NCI-H345 (cell line): ENCODE measurements around the gene C20orf96.
"Not testable (repeated sequence)": the region's sequence is repeated elsewhere in the genome, so short reads cannot be mapped to it uniquely, and the experiment has no call there.

Experiments
- DNase-seq: peaks from one replicate; lab custom pipeline; 2025; lab: John Stamatoyannopoulos, UW

The C20orf96 gene

DNA sequence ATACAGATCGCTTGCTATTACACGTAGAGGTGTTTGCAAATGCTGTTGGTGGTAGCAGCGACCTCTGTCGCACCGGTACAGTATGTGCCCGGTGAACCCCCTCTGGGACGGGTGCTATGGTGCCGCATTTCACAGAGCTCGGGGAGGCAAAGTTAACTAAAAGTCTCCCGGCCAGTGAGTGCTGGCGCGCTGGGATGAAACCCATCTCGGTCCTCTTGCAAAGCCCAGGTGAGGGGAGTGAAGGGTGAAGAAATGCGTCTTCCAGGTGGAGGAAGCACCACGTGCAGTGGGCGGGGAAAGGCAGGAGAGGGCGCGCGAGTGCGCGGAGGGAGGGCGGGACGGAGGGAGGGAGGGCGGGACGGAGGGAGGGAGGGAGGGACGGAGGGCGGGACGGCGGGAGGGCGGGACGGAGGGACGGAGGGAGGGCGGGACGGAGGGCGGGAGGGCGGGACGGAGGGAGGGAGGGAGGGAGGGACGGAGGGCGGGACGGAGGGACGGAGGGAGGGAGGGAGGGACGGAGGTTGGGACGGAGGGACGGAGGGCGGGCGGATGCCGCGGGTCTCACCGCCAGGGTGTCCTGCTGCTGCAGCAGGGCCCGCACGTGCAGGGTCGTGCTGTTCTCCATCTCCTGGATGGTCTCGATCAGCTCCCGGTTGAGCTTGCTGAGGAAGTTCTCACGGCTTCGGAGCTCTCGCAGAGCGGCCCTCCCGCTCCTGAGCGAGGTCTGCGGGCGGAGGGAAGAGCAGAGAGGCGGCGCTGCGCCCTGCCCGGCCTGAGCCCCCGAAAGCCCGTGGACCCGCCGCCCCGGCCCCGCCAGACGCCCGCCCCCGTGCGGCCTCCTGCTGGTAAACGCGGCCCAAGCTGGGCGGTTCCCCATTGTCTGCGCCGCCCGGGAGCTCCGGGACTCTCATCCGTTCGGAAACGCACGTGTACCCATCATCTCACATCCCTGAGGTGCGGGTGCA, 11.7 kb downstream of the C20orf96 start:
- no peak for DNase-seq

DNA sequence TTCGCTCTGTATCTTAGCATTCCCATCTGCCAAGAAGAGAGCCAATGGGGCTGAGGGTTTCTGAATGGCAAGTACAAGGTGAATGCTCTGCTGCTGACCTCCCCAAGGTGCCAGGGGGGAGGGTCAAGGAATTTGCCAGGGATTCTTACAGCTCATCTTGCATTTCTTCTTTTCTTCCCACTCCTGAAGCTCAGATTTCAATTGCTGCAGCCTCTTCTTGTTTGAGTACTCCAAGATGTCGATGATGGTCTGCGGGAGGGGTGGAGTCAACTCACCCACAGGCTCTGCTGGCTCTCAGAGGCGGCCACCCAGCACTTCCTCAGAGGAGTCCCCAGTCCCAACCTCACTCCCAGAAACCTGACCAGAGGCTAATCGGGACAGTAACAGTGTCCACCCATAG, 12.4 kb downstream of the C20orf96 start:
- no peak for DNase-seq

DNA sequence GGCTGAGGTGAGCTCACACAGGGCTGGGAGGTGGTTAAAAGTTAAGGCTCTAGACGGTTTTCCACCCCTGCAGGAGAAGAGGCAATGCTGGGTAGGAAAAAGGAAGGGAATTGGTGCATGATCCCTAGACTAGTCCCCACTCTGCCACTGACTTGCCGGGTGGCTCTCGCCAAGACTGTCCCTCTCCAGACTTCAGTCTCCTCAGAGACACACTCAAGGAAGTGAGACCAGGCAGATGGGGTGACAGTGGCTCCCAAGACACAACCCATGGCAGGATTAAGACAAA, 13.1 kb downstream of the C20orf96 start:
- no peak for DNase-seq

DNA sequence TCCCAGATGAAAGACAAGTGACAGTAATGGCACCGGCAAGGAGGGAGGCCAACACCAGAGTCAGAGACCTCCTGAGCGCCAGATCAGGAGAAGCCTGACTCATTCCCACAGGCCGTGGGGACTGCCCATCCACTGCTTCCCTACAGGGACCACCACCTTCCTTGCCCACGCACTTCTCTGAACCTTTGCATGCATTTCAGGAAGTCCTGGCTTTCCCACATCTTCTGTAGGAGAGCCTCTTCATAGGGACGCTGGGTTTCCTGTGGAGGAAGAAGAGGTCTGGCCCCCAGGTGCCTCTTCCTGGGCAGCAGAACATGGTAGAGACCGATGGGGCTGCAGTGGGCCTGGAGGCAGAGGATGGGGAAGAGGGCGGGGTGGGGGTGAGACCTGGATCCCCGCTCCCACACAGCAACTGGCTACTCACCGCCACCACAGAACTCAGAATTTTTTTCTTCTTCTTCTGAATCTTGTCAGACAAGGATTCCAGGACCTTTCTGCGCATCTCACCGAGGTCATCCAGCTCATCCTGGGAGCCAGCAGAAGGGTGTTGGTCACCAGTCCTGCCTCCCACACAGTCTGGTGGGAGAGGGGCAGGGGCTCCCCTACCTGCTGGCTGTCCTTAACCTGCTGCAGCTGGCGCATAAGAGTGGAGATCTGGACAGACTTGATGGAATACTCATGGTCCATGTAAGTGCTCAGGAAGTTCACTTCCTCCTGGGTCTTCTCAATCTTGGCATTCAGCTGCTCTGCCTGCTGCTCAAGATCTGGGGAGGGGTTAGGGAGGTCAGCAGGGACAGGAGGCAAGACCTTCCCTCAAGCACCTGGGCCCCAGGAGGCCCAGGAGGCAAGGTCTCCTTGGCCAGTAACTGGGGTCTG, 13.7 kb downstream of the C20orf96 start:
- DNase-seq: no peak

DNA sequence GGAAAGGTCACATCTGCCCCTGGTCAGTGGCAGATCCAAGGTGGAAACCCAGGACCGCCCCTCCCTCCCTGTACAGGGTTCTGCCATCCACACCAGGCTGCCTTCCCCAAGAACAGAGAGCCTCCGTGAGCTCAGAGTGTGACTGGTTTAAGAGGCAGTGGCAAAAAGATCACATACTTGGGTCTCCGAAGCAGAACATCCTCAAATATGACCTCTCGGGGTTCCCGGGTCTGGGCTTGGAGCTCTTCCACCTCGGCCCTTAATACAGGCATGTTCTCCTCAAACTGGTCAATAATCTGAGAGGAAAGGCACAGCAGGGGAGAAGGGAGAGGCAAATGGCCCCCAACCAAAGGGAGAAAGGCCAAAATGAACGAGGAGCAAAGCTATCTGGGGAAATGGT, 14.8 kb downstream of the C20orf96 start:
- DNase-seq: no peak

DNA sequence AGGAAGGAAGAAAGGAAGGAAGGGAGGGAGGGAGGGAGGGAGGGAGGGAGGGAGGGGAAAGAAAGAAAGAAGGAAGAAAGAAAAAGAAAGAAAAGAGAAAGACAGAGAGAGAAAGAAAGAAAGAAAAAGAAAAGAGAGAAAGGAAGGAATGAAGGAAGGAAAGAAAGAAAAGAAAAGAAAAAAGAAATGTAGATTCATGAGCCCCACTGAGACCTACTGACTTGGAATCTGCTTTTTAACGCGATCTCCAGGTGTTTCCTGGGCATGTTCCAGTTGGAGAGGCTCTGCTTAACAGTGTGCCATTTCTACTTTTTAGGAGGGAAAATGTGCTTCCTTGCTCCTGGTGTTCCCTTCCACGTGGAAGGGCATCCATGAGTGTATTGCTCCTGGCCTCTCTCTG, 16.7 kb downstream of the C20orf96 start:
- no peak for DNase-seq

DNA sequence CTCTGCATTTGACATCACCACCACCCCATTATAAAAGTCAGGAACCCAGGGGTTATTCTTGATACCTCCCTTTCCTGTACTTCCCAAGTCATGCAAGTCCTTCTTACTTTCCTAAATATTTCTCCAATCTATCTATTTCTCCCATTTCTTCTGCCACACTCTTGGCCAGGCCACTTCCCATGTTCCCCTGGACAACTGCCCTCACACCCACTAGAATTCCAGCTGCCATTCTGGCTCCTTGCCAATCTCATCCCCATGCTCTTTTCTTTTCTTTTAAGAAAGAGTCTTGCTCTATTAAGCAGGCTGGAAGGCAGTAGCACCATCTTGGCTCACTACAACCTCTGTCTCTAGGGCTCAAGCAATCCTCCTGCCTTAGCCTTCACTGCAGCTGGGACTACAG, 17.8 kb downstream of the C20orf96 start:
- no peak for DNase-seq

DNA sequence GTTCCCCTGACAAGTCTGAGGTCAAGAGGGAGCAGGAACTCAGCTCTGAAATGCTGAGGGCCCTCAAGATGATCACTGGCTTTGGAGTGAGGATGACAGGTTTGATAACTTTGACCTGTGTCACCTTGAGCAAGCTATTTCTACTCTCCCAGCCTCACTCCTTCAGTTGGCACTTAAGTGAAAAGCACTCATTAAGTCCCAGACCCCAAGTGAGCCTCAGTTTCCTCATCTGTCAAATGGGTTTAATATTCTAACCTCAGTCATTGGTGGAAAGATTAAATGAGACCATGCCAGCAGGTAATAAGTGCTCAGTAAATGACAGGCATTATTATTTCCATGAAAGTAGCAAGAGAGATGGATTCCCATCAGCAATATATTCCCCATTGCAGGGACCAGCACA, 19.0 kb downstream of the C20orf96 start:
- no peak for DNase-seq

DNA sequence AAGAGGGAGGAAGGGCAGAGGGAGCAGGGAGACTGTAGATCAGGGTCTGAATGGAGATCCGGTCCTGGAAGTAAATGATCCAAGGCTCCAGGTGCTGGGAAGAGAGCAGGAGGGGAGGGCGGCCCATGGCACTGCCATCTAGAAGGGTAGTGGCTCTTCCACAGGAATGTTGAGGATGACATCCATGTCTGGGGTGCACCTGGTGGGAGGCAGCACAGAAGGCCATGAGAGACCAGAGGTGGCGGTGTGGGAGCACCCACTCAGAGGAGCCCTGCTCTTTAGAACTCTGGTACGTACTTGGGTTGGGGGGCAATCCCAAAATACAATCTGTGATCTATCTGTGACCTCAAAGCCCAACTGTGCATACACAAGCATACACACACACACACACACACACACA, 19.5 kb downstream of the C20orf96 start:
- no peak for DNase-seq

DNA sequence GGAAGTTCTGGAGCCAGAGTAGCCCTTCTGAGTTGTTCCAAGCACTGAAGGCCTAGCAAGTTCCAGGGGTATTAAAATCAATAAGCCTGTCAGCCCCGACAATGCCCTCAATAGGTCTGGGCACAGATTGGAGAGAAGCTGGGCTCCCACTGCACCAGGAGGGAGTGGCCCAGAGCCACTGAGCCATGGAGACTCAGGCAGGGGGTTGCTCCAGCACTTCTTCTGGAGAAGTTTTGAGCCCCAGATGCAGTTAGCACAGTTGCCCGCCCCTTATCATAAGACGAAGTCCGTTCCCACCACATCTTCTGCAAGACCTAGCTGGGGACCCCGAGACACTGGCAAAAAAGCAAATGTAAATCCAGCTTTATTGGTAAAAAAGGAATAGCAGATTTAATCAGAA, 20.0 kb downstream of the C20orf96 start:
- no peak for DNase-seq

DNA sequence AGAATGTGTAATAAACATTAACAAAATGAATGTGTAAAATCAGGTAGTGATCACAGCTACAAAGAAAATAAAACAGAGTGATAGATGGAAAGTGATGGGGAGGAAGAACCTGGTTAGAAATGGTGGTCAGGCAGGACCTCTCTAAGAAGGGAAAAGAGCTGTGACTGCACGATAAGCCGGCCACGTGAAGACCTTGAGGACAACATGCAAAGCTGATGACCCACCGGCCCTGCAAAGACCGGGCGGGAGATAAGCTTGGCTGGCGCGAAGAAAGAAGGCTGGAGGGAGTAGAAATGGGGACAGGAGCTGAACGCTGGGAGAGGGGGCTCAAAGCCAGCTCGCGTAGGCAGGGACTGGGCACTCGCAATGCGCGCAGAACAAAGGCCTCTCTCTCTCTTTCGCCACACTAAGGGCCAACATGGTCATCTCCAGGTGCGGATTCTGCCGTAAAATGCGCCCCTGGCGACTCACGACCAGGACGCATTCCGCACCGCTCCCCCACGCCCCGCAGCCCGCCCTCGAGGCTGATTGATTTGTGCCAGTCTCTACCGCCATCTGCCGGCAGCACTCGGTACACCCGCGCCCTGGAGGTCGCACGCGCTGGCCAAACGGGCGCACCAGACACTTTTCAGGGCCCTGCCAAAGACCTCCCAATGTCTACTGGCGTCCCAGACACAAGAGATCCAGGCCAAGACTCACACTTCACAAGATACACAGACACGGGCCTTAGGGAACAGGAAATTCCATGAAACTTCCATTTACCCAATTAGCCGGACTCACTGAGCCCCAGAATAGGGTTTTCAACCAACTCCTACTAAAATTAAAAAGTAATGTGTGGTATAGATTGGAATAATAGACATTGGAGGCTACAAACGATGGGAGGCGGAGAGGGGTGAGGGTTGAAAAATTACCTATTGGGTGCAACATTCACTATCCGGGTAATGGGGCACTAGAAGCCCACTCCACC, 23.7 kb downstream of the C20orf96 start:
- peak; percentile 86 for DNase-seq

DNA sequence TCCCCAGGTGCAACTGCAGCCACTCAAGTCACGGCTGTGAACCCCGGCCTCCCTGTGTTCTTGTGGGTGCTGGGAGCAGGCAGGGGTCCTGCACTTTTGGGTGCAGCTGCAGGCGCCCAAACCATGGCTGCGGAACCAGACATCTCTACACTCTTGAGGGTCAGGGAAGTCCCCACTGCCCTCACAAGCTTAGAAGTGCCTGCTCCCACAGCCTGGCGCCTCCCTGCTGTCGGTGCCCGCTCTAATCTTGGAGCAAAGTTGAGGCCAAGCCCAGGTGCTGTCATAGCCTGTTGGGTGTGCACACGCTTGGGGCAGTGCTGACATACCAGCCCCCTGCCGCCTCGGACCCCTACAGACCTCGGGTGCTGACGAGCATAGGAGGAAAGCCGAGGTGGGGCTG, 26.8 kb downstream of the C20orf96 start:
- no peak for DNase-seq

DNA sequence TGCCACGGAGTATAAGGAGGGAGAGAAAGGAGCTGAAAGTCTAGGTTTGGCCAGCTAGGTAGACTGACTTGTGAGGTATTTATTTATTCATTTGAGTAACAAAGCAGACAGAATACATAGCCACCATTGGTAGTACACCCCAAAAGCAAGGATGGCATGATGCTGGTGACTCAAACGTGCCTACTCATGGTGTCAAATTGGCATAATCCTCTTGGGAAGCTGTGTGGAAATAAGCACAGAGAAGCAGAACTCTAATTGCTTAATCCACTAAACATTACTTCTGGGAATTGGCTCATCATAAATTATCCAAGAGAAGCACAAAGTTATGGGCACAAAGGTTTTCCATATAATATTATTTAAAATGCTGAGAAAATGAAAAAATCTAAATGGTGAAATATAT, 30.6 kb downstream of the C20orf96 start:
- no peak for DNase-seq

DNA sequence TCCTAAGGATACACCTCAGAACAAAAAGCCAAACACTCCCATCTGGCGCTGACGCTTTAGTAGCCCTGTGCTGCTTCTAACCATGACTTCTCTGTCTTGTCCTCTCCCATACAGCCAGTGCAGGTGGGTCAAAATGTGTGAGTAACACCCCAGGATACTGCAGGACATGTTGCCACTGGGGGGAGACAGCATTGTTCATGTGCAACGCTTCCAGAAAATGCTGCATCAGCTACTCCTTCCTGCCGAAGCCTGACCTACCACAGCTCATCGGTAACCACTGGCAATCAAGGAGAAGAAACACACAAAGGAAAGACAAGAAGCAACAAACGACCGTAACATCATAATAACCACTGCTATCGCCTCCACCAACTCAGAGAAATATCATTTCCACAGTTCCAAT, 31.6 kb downstream of the C20orf96 start:
- no peak for DNase-seq

DNA sequence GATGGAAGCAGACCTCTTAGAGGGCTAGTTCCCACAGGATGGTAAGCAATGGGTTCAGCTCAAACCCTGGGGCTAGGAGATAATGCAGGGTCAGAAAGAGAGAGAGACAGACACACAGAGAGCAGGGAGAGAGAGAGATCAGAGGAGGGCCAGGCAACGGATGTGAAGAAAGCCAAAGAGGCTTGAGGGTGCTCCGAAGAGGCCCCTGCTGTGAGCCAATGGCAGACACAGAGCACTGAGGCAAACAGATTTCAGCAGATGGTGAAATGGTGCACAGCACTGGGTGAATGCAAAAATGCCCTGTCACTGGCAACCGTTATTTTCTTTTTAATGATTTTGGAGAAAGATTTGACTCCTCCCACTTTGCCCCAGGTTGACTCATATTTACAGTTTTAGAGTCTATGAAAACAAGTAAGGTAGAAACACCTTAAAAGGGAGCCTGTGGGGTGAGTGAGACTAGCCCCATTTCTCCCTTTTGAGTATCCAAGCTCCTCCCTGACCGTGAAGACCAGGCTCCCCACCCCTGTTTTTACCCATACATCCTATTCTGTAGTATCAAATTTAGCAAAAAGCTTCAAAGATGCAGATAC, 32.2 kb downstream of the C20orf96 start:
- DNase-seq: no peak

DNA sequence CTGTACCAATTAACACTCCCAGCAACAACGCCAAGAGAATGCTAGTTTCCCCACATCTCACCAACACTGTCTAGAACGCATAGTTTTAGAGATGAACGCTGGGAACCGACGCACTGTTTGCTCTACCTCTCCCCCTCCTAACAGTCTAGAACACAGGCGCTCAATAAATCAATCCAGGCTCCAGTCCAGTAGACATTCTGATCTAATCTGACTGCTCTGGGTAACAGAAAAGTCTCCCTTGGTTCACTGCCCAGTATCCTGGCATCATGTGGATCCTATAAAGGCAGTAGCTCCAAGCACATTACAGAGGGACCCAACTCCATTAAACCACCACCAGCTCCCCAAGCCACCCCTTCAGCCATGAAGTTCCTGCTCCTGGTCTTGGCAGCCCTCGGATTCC, 33.1 kb downstream of the C20orf96 start, which contains the start of gene DEFB132:
DEFB132 (plus strand) TSS at position 306 of the 400 bp plus-strand sequence; CDS start at position 361, 55 bp downstream.
- no peak for DNase-seq

DNA sequence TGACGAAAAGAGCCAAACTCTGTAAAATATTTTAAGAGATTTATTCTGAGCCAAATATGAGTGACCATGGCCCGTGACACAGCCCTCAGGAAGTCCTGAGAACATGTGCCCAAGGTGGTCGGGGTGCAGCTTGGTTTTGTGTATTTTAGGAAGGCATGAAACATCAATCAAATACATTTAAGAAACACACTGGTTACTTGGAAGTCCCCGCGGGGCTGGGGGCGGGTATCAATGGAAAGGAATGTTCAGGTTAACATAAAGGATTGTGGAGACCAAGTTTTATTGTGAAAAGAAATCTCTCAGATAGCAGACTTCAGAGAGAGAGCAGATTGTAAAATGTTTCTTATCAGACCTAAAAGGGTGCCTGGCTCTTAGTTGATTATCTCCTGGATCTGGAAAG, 37.1 kb downstream of the C20orf96 start:
- not testable (repeated sequence) for DNase-seq

DNA sequence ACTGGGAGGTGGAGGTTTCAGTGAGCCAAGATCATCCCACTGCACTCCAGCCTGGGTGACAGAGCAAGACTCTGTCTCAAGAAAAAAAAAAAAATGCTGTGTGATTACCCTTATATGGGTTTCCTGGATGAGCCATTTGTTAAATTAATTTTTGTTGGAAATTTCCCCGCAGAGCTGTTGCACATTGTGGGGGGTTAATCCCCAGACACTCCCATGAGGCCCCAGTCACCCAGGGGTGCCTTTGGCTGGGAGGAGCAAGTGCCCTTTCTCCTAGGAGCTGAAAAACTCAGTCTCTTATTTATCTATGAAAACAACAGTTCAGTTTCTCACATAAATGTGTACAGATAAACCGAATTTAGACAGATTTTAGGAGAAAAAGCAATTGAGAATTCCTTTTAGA, 37.7 kb downstream of the C20orf96 start:
- no peak for DNase-seq

DNA sequence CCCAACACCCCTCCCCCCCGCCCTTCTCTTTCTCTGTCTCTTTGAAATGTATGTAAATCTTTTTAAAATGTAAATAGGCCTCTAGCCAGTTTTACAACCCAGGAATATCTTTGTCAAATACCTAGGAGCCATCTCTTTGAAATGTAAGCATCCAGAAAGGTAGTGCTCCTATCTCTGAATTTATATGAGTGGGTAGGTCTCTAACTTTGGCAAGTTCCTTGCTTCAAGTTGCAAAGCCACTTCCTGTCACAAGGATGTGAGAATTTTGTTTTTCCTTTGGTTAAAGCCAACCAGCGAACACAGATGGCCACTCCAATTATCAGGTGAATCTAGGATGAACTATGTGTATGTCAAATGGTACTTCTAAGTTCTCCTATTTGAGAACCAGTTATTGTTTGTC, 39.2 kb downstream of the C20orf96 start:
- no peak for DNase-seq

DNA sequence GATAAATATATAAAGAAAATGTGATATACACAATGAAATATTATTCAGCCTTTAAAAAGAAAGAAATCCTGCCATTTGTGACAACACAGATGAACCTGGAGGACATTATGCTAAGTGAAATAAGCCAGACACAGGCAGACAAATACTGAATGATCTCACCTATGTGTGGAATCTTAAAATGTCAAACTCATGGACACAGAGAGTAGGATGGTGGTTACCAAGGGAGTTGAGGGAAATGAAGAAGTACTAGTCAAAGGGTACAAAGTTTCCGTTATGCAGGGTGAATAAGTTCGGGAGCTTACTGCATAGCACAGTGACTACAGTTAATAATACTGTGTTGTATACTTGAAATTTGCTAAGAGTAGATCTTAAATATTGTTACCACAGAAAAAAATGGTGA, 47.6 kb downstream of the C20orf96 start:
- DNase-seq: no peak

DNA sequence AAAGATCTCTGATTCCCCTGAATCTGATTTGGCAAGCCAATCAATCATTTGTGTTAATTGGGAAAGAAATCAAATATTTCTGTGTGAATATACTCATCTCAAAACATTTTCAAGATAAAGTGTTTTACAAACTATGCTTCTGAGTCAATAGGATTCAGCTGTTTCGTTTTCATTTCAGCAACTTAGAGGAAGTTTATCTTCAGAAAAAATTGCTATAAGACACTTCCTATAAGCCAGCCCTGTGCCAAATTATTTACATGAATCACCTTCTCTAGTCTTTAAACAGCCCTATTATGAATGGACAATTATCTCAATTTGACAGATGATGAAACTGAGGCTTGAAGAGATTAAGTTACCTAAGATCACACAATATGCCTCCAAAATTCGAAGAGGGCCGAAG, 52.6 kb downstream of the C20orf96 start:
- no peak for DNase-seq

DNA sequence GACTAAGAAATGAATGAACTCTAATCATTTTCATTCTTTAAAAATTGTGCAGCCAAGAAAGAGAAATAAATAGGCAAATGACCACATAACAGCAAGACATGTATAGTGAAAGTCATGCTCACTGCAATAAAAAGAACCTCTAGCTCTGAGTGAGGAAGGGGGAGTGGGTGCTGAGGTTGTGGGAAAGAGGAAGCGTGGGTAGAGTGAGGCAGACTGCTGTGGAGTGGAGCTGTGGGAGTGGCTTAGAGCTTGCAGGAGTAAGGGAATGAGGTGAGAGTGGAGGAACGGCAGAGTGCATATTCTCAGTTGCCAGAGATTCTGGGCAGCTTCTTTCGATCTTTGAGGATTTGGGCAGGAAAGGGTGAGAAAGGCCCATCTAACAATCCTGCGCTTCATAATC, 53.1 kb downstream of the C20orf96 start:
- DNase-seq: no peak
